ENCODE data around the gene FSCN2. TPM values are rescaled to one million over a fixed set of nuclear protein-coding genes. Genes with fewer than 3 reads are reported as not detected.

Gene FSCN2
- total RNA-seq: 1 to 10 TPM in 4 of 8 experiments, under 1 TPM in 4; 0.36 to 3.0 (median 1.2) TPM

- H3K27ac ChIP-seq: no peak within 1 kb of the TSS
- H3K4me1 ChIP-seq (replicated peaks in 1 of 2): peaks cover 10 to 11% of the 10 kb centered on the region in 2 donors
- ATAC-seq (replicated peaks in 6 of 8): peak in 5 of 8 experiments; percentile 14 to 80 (median 61)
- in situ Hi-C loops (cut with MboI; ENCODE audit: low pct_unique_long_range_greater_than_20kb in 2 of 9, low sequenced_read_pairs in 9 of 9, unreplicated experiment in 9 of 9): no loop called here
- H3K4me3 ChIP-seq: no peak within 1 kb of the TSS
- 0 to 90% (median 40%) methylated on average over 1 to 4 of the region's 42 CpGs; no CpG with 5 or more reads in 5 of the 10 experiments for WGBS, 10 experiments
Measured at GRCh38 chr17:81527591-81528383, at the start of gene FSCN2. FSCN2 (plus strand) TSS chr17:81528377; CDS start chr17:81528532, 155 bp downstream.

- in situ Hi-C loops (cut with MboI; ENCODE audit: low pct_unique_long_range_greater_than_20kb in 2 of 9, low sequenced_read_pairs in 9 of 9, unreplicated experiment in 9 of 9): loop anchor here in 7 of 9 experiments (10.0 to 25.0 kb wide), 4 partner anchors 92 to 225 kb away; partner anchors contain the start of genes BAHCC1 (in 3 of the 7) and SLC38A10 (in 3 of the 7)
- Histone ChIP-seq H3K27ac (peak overlapping the region; percentile 73 to 93), H3K4me1 (replicated peaks in 1 of 2) (peaks cover 61 to 69% of the 10 kb centered on the region in 2 donors), H3K4me3 (no peak overlapping the region)
- ATAC-seq (replicated peaks in 6 of 8): no peak
- 33 to 100% (median 55%) methylated on average over 1 to 7 of the region's 20 CpGs; no CpG with 5 or more reads in 6 of the 10 experiments for WGBS, 10 experiments
Measured at GRCh38 chr17:81479175-81480071, 48.8 kb upstream of the FSCN2 start.

GRCh38 chr17:81480140-81481072, 47.8 kb upstream of the FSCN2 start:
- Histone ChIP-seq H3K4me1 (replicated peaks in 1 of 2) (peaks cover 57 to 67% of the 10 kb centered on the region in 2 donors), H3K4me3 (peak overlapping the region; percentile 30 to 45 (median 37)), H3K27ac (peak overlapping the region; percentile 73 to 93)
- in situ Hi-C loops (cut with MboI; ENCODE audit: low pct_unique_long_range_greater_than_20kb in 2 of 9, low sequenced_read_pairs in 9 of 9, unreplicated experiment in 9 of 9): loop anchor here in 7 of 9 experiments (10.0 to 25.0 kb wide), 4 partner anchors 93 to 226 kb away; partner anchors contain the start of genes BAHCC1 (in 3 of the 7) and SLC38A10 (in 3 of the 7)
- WGBS, 10 experiments: 0 to 90% (median 62%) methylated on average over 1 to 11 of the region's 21 CpGs
- peak in 4 of 8 experiments; percentile 1 to 10 (median 4) for ATAC-seq (replicated peaks in 6 of 8)

GRCh38 chr17:81481073-81481799, 46.9 kb upstream of the FSCN2 start:
- peak overlapping the region; percentile 30 to 45 (median 37) for H3K4me3 ChIP-seq
- in situ Hi-C loops (cut with MboI; ENCODE audit: low pct_unique_long_range_greater_than_20kb in 2 of 9, low sequenced_read_pairs in 9 of 9, unreplicated experiment in 9 of 9): loop anchor here in 7 of 9 experiments (10.0 to 25.0 kb wide), 4 partner anchors 94 to 226 kb away; partner anchors contain the start of genes BAHCC1 (in 3 of the 7) and SLC38A10 (in 3 of the 7)
- peak; percentile 47 to 84 (median 77) for ATAC-seq (replicated peaks in 6 of 8)
- 1 to 40% (median 14%) methylated on average over 1 to 15 of the region's 94 CpGs; no CpG with 5 or more reads in 5 of the 10 experiments for WGBS, 10 experiments
- peak overlapping the region; percentile 73 to 93 for H3K27ac ChIP-seq
- peaks cover 59 to 67% of the 10 kb centered on the region in 2 donors for H3K4me1 ChIP-seq (replicated peaks in 1 of 2)

GRCh38 chr17:81481815-81482505, 46.2 kb upstream of the FSCN2 start:
- Histone ChIP-seq H3K4me1 (replicated peaks in 1 of 2) (peaks cover 62 to 70% of the 10 kb centered on the region in 2 donors), H3K4me3 (peak overlapping the region; percentile 30 to 45 (median 37)), H3K27ac (peak overlapping the region; percentile 32 to 73)
- in situ Hi-C loops (cut with MboI; ENCODE audit: low pct_unique_long_range_greater_than_20kb in 2 of 9, low sequenced_read_pairs in 9 of 9, unreplicated experiment in 9 of 9): loop anchor here in 7 of 9 experiments (10.0 to 25.0 kb wide), 4 partner anchors 95 to 227 kb away; partner anchors contain the start of genes BAHCC1 (in 3 of the 7) and SLC38A10 (in 3 of the 7)
- ATAC-seq (replicated peaks in 6 of 8): no peak
- 28 to 100% (median 50%) methylated on average over 2 to 4 of the region's 18 CpGs; no CpG with 5 or more reads in 7 of the 10 experiments for WGBS, 10 experiments

GRCh38 chr17:81482673-81483072, 45.5 kb upstream of the FSCN2 start:
- Histone ChIP-seq H3K4me1 (replicated peaks in 1 of 2) (peaks cover 57 to 69% of the 10 kb centered on the region in 2 donors), H3K27ac (peak overlapping the region; percentile 44 to 72), H3K4me3 (no peak overlapping the region)
- in situ Hi-C loops (cut with MboI; ENCODE audit: low pct_unique_long_range_greater_than_20kb in 2 of 9, low sequenced_read_pairs in 9 of 9, unreplicated experiment in 9 of 9): loop anchor here in 7 of 9 experiments (10.0 to 25.0 kb wide), 4 partner anchors 95 to 228 kb away; partner anchors contain the start of genes BAHCC1 (in 3 of the 7) and SLC38A10 (in 3 of the 7)
- 33 to 100% (median 73%) methylated on average over 1 to 8 of the region's 11 CpGs; no CpG with 5 or more reads in 6 of the 10 experiments for WGBS, 10 experiments
- ATAC-seq (replicated peaks in 6 of 8): no peak

GRCh38 chr17:81483085-81483861, 44.9 kb upstream of the FSCN2 start:
- peak in 5 of 8 experiments; percentile 1 to 20 (median 12) for ATAC-seq (replicated peaks in 6 of 8)
- in situ Hi-C loops (cut with MboI; ENCODE audit: low pct_unique_long_range_greater_than_20kb in 2 of 9, low sequenced_read_pairs in 9 of 9, unreplicated experiment in 9 of 9): loop anchor here in 7 of 9 experiments (10.0 to 25.0 kb wide), 4 partner anchors 96 to 228 kb away; partner anchors contain the start of genes BAHCC1 (in 3 of the 7) and SLC38A10 (in 3 of the 7)
- 10 to 94% (median 51%) methylated on average over 2 to 7 of the region's 29 CpGs; no CpG with 5 or more reads in 6 of the 10 experiments for WGBS, 10 experiments
- Histone ChIP-seq H3K4me1 (replicated peaks in 1 of 2) (peaks cover 58 to 64% of the 10 kb centered on the region in 2 donors), H3K4me3 (peak overlapping the region in 2 of 5 donors; percentile 29 to 36), H3K27ac (peak overlapping the region; percentile 44 to 72)

- ATAC-seq (replicated peaks in 6 of 8): peak in 6 of 8 experiments; percentile 0 to 2 (median 1)
- 5% methylated on average over 11 of the region's 32 CpGs; no CpG with 5 or more reads in 9 of the 10 experiments for WGBS, 10 experiments
- Histone ChIP-seq H3K27ac (peak overlapping the region; percentile 44 to 72), H3K4me3 (peak overlapping the region in 4 of 5 donors; percentile 3 to 36 (median 16)), H3K4me1 (replicated peaks in 1 of 2) (peaks cover 64 to 69% of the 10 kb centered on the region in 2 donors)
- in situ Hi-C loops (cut with MboI; ENCODE audit: low pct_unique_long_range_greater_than_20kb in 2 of 9, low sequenced_read_pairs in 9 of 9, unreplicated experiment in 9 of 9): loop anchor here in 7 of 9 experiments (10.0 to 25.0 kb wide), 4 partner anchors 97 to 229 kb away; partner anchors contain the start of genes BAHCC1 (in 3 of the 7) and SLC38A10 (in 3 of the 7)
Measured at GRCh38 chr17:81483862-81484194, 44.3 kb upstream of the FSCN2 start.

GRCh38 chr17:81484195-81484979, 43.8 kb upstream of the FSCN2 start:
- Histone ChIP-seq H3K27ac (peak overlapping the region in 1 of 2 donors; percentile 72), H3K4me1 (replicated peaks in 1 of 2) (peaks cover 65 to 70% of the 10 kb centered on the region in 2 donors), H3K4me3 (peak overlapping the region; percentile 15 to 36 (median 25))
- ATAC-seq (replicated peaks in 6 of 8): peak; percentile 40 to 75 (median 52)
- WGBS, 10 experiments: 0 to 78% (median 1%) methylated on average over 3 to 18 of the region's 60 CpGs; no CpG with 5 or more reads in 6 of the 10 experiments
- in situ Hi-C loops (cut with MboI; ENCODE audit: low pct_unique_long_range_greater_than_20kb in 2 of 9, low sequenced_read_pairs in 9 of 9, unreplicated experiment in 9 of 9): loop anchor here in 7 of 9 experiments (10.0 to 25.0 kb wide), 4 partner anchors 97 to 230 kb away; partner anchors contain the start of genes BAHCC1 (in 3 of the 7) and SLC38A10 (in 3 of the 7)
